ENCODE data around the gene GABPB1.

The GABPB1 gene

DNA sequence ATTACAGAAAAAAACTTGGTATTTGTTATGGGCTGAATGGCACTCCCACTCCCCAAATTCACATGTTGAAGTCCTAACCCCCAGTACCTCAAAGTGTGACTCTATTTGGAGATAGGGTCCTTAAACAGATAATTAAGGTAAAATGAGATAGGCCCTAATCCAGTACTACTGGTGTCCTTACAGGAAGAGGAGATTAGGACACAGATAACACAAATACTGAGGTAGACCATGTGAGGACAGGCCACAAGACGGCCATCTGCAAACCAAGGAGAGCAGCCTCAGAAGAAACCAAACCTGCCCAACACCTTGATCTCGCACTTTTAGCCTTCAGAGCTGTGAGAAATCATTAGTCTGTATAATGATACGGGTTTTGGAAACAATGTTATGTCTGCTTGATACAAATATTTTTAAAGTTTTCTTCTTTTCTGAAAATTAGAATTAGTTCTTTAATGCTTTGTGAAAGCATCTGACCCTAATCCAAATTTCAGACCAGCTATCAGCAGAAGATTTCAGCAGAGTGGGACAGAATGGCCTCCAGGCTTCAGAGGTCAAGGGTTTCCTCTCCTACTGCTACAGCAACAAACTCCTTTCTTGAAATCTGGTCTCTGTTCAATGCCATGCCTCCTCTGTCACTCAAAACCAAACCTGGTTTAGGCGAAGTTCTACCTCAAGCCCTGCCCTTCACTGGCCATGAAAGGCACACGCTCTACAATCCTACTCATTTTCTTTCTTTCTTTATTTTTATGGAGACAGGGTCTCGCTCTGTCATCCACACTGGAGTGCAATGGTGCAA is 67.5 kb downstream of the GABPB1 start:
- intact Hi-C loops (cut with DNase I; ENCODE audit: low total_unique reads): no loop called here
- H3K36me3 ChIP-seq: peaks cover 23 to 46% (median 24%) of the 10 kb centered on the region in 3 donors
- no peaks in the 10 kb centered on the region for H3K27me3 ChIP-seq
- TF ChIP-seq CTCF (IDR thresholded peaks at IDR 0.05): no peak
- H3K9me3 ChIP-seq: no peaks in the 10 kb centered on the region
- no peak overlapping the region for H3K4me3 ChIP-seq
- no peak overlapping the region for H3K27ac ChIP-seq
- no peaks in the 10 kb centered on the region for H3K4me1 ChIP-seq
- DNase-seq: no peak

- Histone ChIP-seq H3K4me1 (no peaks in the 10 kb centered on the region), H3K27me3 (no peaks in the 10 kb centered on the region), H3K9me3 (no peaks in the 10 kb centered on the region), H3K27ac (no peak overlapping the region), H3K4me3 (no peak overlapping the region), H3K36me3 (peaks cover 0 to 17% (median 0%) of the 10 kb centered on the region in 3 donors)
- TF ChIP-seq CTCF (IDR thresholded peaks at IDR 0.05): no peak
- intact Hi-C loops (cut with DNase I; ENCODE audit: low total_unique reads): no loop called here
- no peak for DNase-seq
Observed at GRCh38 chr15:50281427-50281826, 73.6 kb downstream of the GABPB1 start.

GRCh38 chr15:50280271-50280670 is 74.7 kb downstream of the GABPB1 start:
- no peak for TF ChIP-seq CTCF (IDR thresholded peaks at IDR 0.05)
- intact Hi-C loops (cut with DNase I; ENCODE audit: low total_unique reads): no loop called here
- Histone ChIP-seq H3K27me3 (no peaks in the 10 kb centered on the region), H3K9me3 (no peaks in the 10 kb centered on the region), H3K36me3 (peaks cover 0 to 11% (median 0%) of the 10 kb centered on the region in 3 donors), H3K4me1 (no peaks in the 10 kb centered on the region), H3K27ac (no peak overlapping the region), H3K4me3 (no peak overlapping the region)
- DNase-seq: no peak

- H3K4me1 ChIP-seq: no peaks in the 10 kb centered on the region
- intact Hi-C loops (cut with DNase I; ENCODE audit: low total_unique reads): no loop called here
- no peaks in the 10 kb centered on the region for H3K27me3 ChIP-seq
- no peak overlapping the region for H3K4me3 ChIP-seq
- no peak for DNase-seq
- TF ChIP-seq CTCF (IDR thresholded peaks at IDR 0.05): no peak
- H3K27ac ChIP-seq: no peak overlapping the region
- H3K36me3 ChIP-seq: peaks cover 0 to 6% (median 0%) of the 10 kb centered on the region in 3 donors
- no peaks in the 10 kb centered on the region for H3K9me3 ChIP-seq
Observed at GRCh38 chr15:50278496-50278895, 76.5 kb downstream of the GABPB1 start.

GRCh38 chr15:50277370-50277769 is 77.6 kb downstream of the GABPB1 start:
- DNase-seq: no peak
- Histone ChIP-seq H3K9me3 (no peaks in the 10 kb centered on the region), H3K4me3 (no peak overlapping the region), H3K4me1 (no peaks in the 10 kb centered on the region), H3K36me3 (peaks cover 0 to 6% (median 0%) of the 10 kb centered on the region in 3 donors), H3K27ac (no peak overlapping the region), H3K27me3 (no peaks in the 10 kb centered on the region)
- no peak for TF ChIP-seq CTCF (IDR thresholded peaks at IDR 0.05)
- intact Hi-C loops (cut with DNase I; ENCODE audit: low total_unique reads): no loop called here
